ENCODE results near the gene SPOCD1.

SPOCD1 gene

DNA sequence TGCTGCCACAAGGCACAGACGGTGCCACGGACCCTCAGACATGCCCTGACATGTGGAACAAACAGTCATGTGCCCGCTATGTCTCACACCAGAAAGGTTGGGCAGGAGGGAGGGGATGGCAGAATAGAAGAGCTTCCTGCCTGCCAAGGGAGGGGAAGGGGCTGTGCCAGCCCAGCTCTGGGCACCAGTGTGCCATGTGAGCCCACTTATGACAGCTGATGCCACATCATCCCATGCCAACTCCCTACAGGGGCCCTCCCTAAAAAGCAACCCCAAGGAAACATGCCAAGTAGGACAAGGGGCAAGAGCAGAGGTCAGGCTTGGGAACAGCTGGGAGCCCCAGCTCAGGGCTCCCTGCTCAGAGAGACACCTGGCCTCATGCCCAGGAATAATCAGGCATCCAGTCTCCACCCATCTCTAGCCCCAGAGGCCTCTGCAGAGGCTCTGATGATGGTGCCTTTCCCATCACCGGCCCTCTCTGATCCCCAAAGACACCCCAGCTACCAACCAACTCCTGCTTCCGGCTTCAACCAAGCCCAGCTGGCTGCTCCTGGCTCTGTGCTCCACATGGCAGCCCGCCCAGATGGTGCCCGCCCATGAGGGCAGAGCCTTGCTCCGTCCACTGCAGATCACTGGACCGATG, 62.0 kb downstream of the SPOCD1 start:
- DNase-seq = no peak

DNA sequence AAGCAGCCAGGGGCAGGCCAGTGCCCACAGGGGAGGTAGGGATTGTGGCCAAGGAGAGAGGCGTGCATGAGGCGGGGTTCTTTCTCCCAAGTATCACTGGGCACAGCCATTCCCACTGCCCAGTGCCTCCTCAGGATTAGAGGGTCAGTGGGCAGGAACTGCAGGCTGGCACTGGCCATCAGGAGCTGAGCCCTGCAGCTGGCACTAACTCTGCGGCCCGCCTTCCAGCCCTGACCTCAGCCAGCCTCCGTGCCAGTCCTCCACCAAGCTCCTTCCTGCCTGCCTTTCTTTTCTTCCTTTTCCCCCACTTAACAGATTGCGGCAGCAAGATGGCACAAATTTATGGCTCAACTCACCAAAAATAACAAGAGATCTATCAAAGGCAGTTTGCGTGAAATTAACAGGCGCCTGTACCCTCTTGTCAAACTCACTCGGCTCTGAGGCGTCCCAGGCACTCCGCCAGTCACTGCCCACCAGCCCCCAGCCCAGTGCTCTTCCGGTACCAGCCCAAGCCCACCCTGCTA, 62.8 kb downstream of the SPOCD1 start:
- DNase-seq = no peak

GRCh38 chr1:31752258-31752657, 63.6 kb downstream of the SPOCD1 start:
- DNase-seq = no peak

DNA sequence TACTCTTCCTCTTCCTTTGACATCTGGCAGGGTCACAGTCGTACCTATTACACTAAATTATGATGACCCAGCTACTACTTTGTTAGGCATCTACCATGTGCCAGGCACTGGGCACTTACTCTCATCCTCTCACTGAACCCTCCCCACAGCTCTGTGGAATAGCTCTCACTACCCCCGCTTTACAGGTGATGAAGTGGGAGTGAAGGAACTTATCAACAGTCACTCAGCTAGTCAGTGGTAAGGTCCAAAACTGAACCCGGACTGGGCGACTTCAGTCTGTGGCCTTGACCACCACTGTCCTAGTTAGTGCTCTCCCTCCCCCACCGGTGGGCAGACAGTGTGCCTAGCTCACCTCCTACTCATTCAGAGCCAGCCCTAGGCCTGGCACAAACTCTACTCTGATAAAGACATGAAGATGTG, 64.0 kb downstream of the SPOCD1 start:
- DNase-seq = no peak

DNA sequence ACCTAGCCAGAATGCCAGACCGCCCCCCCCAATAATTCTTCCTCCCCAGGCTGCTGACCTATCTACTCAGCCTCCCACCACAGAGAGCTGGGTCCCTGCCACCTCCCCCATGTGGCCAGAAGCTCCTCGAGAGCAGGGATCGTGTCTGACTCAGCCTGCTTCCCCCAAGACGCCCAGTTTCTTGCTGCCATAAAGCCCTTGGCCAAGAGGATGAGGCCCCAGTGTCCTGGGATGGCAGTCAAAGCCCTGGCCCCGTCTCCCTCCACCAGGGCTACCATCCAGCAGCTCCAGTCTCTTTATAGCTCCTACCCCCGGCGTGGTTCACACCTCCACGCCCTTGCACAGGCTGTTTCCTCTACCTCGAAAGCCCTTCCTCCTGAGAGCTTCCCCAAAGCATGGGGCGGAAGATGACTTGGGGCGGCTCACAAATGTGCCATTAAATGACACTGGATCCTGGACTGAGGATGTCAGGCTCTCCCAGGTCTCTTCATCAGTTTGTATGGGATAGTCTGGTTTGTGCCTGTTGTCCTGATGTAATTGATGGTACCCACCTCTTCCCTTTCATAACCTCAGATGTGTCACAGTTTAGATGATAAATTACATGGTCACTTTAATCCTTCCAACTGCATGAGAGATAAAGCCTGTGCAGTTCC, 64.8 kb downstream of the SPOCD1 start:
- DNase-seq = no peak

- no peak for DNase-seq
Measured at GRCh38 chr1:31749785-31750735, 65.8 kb downstream of the SPOCD1 start.

- no peak for DNase-seq
Measured at GRCh38 chr1:31748365-31748764, 67.5 kb downstream of the SPOCD1 start.

DNA sequence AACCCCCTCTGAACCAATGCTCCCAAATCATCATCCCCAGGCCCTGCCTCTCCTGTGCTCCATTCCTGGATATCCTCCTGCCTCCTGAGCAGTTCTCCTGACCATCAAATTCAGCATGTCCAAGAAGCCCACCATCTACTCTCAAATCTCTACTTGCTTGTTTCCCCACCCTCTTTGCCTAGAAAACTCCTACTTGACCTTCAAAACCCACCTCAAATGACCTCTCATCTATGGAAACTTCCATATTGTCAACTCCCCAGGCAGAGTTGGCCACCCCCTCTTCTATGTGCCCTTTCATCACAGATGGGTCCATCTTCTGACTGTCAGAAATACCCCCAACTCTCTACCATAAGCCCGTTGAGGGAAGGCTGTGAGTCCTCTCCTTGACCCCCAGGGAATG, 68.5 kb downstream of the SPOCD1 start:
- DNase-seq = no peak

DNA sequence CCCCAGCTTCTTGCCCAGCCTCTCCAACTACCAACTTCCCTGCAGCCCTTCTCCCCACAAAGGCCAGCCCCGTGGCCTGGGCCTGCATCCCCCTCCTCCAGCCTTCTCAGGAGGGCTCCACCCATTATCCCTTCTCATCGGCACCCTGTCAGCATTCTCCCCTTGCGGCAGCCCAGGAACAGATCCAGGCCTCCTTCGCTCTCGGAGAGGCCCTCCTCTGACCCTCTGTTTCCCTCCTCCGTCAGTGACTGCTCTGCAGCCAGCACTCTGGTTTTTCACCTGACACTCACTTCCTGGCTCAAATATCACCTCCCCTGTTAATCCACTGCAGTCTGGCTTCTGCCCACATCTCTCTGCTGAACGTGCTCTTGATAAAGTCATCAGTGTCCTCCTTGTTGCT, 69.1 kb downstream of the SPOCD1 start:
- no peak for DNase-seq

GRCh38 chr1:31745946-31746670, 69.7 kb downstream of the SPOCD1 start:
- DNase-seq = no peak

DNA sequence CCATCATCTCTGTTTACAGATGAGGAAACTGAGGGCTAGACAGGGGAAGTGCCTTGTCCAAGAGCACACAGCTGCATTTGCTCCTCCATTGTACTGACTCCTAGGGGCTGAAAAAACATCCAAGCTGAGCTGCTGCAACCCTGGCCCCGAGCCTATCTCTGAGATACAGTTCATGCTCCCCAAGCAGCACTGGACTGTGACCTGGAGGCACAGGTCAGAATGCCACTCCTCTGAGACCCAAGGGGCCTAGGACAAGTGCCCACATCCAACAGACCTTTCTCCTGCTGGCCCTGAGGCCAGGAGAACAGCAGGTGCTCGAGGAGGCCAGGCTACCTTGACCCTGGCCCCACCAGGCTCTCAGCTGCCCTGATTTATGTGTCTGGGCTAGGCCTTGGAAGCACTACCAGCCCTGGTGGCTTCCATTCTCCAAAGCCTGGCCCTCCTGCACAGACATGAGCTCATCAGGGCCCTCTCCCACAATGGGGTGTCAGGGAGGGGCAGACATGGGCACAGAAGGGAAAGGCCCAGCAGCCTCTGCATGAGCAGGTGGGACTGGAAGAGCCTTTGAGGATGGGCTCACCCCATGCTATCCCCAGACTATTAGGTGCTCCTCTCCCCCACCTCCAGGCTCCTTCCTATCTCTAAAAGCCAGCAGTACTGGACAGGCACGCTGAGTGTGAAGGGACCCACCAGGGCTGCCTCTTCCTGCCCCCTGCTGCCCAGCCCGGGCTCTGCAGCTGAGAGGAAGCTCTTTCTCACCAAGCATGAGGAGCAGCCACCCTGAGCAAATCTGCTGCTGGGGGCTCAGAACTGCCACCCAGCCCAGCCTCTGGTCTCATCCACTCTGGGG, 70.5 kb downstream of the SPOCD1 start:
- peak; percentile 29 for DNase-seq

DNA sequence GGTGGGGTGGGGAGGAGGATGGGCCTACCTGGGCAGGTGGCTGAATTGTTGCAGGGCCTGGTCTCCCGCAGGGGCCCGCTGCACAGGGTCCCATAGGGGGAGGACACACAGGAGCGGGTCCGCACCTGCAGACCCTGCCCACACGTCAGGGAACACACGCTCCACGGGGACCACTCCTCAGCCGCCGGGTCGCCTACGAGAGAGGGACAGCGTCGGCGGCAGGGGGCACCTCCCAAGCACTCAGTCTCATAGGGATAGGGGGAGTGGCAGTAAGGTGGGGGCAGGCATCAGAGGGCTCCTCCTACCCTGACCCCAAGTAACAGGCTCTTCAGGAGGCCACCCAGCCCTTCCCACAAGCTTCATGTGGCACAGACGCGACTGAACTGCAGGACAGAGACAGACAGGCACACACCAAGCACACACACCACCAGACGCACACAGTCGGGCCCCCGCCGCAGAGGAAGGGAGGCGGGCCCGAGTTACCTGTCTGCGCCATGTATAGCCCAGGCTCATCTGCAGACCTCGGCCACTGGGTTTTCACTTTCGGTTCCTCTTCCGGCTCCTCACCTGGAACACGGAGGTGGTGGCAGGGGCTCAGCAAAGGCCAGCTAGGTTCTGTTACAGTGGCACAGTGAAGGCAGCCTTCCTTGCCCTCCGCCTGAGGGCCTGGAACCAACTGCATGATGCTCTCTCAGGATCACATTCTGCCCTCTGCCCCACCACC, 71.5 kb downstream of the SPOCD1 start:
- DNase-seq = no peak

- DNase-seq = no peak
Measured at GRCh38 chr1:31742462-31743212, 73.2 kb downstream of the SPOCD1 start.
